GM10266 (cell line): Measurements from ENCODE around the gene FAM234A.

Source experiments
- DNase-seq: peaks from one replicate; pipeline ENCODE4 v3.0.0; 2012; ENCODE audit errors: extremely low spot score
- TF ChIP-seq, protein P1 (sequence below): IDR thresholded peaks from 2 replicates; pipeline ENCODE4 v1.5.1; 2012; ENCODE audit warnings: mild to moderate bottlenecking, low read depth; ENCODE audit not compliant: control insufficient read depth, insufficient read depth; ENCODE audit errors: missing control alignments

The FAM234A gene

DNA sequence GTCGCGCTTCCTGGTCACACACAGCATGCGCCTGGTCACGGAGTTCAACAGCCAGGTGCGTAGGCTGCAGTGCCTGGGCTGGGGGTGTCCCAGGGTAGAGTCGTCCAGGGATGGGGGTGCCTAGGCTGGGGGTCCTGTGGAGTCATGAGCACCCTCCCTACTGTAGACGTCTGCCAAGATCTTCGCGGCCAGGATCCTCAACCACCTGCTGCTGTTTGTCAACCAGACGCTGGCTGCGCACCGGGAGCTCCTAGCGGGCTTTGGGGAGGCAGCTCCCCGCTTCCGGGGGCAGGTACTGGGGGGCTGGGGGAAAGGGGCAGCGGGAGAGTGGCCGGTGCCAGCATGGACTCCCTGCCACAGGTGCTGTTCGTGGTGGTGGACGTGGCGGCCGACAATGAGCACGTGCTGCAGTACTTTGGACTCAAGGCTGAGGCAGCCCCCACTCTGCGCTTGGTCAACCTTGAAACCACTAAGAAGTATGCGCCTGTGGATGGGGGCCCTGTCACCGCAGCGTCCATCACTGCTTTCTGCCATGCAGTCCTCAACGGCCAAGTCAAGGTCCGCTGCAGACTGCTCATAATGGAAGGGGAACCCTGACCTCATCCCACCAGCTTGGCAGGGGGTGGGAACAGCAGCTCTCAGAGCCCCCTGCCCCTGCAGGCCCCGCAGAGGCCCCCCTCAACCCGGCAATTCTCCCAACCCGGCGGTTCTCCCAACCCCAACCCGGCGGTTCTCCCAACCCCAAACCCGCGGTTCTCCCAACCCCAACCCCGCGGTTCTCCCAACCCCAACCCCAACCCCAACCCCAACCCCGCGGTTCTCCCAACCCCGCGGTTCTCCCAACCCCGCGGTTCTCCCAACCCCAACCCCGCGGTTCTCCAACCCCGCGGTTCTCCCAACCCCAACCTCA lies 50.8 kb downstream of the FAM234A start:
- TF ChIP-seq, protein P1, sequence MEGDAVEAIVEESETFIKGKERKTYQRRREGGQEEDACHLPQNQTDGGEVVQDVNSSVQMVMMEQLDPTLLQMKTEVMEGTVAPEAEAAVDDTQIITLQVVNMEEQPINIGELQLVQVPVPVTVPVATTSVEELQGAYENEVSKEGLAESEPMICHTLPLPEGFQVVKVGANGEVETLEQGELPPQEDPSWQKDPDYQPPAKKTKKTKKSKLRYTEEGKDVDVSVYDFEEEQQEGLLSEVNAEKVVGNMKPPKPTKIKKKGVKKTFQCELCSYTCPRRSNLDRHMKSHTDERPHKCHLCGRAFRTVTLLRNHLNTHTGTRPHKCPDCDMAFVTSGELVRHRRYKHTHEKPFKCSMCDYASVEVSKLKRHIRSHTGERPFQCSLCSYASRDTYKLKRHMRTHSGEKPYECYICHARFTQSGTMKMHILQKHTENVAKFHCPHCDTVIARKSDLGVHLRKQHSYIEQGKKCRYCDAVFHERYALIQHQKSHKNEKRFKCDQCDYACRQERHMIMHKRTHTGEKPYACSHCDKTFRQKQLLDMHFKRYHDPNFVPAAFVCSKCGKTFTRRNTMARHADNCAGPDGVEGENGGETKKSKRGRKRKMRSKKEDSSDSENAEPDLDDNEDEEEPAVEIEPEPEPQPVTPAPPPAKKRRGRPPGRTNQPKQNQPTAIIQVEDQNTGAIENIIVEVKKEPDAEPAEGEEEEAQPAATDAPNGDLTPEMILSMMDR = no peak
- DNase-seq = no peak

DNA sequence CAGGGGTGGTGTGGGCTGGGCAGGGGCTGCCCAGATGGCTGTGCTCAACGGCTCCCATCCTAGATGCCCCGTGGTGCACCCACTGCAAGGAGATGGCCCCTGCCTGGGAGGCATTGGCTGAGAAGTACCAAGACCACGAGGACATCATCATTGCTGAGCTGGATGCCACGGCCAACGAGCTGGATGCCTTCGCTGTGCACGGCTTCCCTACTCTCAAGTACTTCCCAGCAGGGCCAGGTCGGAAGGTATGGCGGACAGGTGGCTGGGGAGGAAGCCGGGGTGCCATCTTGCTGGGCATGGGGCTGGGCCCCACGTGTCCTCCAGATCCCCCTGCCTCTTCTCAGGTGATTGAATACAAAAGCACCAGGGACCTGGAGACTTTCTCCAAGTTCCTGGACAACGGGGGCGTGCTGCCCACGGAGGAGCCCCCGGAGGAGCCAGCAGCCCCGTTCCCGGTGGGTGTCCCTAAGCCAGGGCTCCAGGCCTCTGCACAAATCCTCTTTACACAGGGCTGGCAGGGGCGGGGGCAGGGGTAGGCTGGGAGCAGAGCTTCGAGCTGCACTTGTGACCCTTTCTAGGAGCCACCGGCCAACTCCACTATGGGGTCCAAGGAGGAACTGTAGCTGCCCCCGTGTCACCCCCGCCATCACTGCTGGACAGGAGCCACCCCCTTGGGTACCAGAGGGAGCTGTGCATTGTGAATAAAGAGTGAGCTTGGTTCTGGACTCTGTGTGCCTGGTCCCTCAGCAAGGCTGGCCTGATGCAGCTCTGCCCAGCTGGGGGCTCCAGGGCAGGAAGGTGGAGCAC lies 52.1 kb downstream of the FAM234A start:
- TF ChIP-seq, protein P1 = no peak
- no peak for DNase-seq

DNA sequence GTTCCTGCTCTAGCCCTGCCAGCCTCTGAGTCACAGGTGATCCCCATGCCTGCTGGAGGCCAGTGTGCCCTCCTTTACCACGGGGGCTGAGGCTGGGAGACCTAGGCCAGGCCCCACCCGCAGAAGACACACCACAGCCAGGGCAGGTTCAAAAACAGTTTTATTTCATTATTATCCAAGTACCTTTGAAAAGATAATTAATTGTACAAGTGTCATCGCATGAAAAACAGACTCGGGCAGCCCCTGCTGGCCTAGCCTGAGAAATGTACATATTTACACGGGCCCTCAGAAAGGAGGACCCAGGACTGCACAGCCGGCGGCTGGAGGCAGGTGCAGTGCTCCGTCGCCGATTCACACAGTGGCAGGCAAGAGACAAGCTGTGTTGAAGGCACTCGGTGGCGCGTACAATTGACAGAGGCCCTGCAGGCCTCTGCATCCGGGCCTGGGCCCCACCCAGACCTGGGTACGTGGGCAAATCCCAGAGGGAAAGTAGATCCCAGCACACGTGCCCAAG lies 52.7 kb downstream of the FAM234A start:
- no peak for DNase-seq
- TF ChIP-seq, protein P1 = no peak

DNA sequence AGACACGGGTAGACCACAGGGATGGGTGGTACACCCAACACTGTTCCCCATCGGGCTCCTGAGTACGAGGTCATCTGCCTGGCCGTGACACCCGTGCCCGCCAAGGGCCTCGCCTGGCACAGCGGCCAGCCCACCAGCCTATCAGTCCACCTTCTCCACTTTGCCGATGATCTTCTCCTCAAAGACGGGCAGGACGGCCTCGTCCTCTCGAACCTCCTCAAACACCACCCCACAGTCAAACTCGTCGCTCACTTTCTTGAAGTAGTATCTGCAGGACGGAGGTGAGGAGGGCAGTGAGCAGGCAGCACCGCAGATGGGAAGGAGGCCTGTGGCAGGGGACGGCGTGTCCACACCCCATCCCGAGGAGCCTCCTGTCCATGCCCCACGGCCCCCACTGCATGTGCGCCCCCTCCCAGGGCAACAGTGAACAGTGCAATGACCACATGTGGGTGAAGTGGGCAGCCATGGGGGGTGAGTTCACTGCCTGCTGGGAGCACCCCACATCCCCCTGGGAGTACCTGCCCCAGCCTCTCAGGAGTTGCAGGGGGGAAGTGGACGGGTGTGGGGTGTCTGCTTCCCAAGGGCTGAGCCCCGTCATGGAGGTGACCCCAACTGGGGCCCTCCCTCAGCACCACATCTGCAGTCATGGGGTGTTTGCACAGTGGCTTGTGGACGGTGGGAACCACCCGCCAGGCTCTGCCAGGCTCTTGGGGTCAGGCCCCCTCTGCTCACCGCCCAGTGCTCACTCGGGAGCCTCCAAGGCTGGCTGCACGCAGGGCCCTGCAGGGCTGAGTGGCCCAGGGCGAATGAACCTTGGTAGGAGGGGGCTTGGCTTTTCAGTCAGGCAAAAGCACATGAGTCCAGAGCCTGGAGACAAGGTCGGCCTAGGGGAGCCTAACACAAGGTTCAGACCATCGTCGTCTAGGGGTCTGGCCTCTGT lies 53.6 kb downstream of the FAM234A start:
- DNase-seq = no peak
- TF ChIP-seq, protein P1 = no peak

DNA sequence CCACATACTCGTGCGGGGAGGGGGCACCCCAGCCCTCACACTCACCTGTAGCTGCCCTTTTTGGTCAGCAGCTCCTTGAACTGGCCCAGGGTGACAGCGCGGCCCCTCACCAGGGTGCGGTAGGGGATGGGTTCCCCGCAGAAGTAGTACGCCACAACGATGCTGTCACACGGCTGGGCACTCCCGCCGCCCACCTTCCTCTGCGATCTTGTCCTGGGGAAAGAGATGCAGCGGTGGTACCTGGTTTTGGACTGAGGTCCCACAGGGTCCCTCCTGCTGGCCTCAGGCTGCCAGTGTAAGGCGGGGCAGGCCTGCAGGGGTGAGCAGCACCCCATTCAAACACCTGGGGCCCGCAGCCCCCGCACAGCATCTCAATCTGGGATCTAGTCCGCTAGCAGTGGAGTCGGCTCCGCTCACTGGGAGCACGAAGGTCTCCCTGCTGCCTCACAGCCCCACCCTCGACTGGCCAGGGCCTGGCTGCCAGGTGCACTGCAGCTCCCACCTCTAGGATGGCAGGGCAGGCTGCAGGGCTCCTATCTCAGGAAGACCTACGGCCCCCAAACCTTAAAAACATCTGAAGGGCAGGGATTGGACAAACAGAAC lies 54.9 kb downstream of the FAM234A start:
- TF ChIP-seq, protein P1 = no peak
- no peak for DNase-seq

DNA sequence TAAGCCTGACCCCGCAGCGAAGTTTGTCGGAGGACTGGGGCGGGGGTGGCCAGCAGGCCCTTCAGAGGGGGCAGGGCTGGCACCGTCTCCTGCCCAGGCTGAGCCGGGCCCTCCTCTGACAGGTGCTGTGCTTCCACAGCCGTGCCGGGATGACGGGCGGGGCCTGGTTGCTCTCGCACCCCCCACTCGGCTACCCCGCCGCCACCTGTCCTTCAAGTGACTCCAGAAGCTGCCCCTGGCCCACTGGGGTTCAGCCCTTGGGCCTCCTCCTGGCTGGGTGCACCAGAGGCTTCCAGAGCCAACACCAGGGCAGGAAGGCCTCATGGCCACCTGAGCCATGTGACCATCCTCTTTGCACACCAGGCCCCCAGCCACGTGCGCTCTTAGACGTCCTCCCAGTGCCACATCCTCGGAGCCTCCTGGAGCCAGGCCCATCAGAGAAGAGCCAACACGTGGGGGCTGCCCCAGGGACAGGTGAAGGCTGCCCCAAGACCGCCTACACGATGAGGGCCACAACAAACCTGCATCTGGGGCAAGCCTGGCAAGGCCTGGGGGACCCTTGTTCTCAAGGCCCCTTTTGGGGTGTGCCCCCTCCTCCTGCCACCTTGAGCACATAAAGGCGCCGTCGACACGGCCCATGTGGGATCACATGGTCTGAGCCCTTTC lies 55.5 kb downstream of the FAM234A start:
- TF ChIP-seq, protein P1 = no peak
- DNase-seq = no peak
